Activated CD4-positive, alpha-beta memory T cell treated with anti-CD3 and anti-CD28 coated beads, Interleukin-2, amount 10 ng/mL, durations not matched to agents 7 days and 5 days (primary cell): ENCODE data around the gene SLC24A3. TPM values are rescaled to one million over a fixed set of nuclear protein-coding genes. Genes with fewer than 3 reads are reported as not detected.

ENCODE experiments used
- CTCF ChIA-PET: fragments of 350-600 bp; sonication (Branson Sonifier 250); formaldehyde crosslinking; loops from one replicate; lab custom pipeline; 2021; ENCODE audit warnings: antibody characterized with exemption, inconsistent platforms; lab: Charles Lee
- POLR2A ChIA-PET: fragments of 350-600 bp; sonication (Branson Sonifier 250); formaldehyde crosslinking; loops from one replicate; lab custom pipeline; 2021; ENCODE audit warnings: antibody characterized with exemption; lab: Charles Lee
- DNase-seq: peaks from one replicate; pipeline ENCODE4 v3.0.0-alpha.2; 2020
- H3K27ac Mint-ChIP-seq: one replicate; pipeline ENCODE4 v1.8.0; 2021; ENCODE audit warnings: mild to moderate bottlenecking, mixed read lengths
- H3K27me3 Mint-ChIP-seq: one replicate; pipeline ENCODE4 v1.8.0; 2021; ENCODE audit warnings: mixed read lengths
- H3K36me3 Mint-ChIP-seq: one replicate; pipeline ENCODE4 v1.8.0; 2021; ENCODE audit warnings: low read depth, mixed read lengths
- H3K4me1 Mint-ChIP-seq: one replicate; pipeline ENCODE4 v1.8.0; 2021; ENCODE audit warnings: mixed read lengths
- H3K4me3 Mint-ChIP-seq: one replicate; pipeline ENCODE4 v1.8.0; 2021; ENCODE audit warnings: mild to moderate bottlenecking, mixed read lengths
- H3K9me3 Mint-ChIP-seq: one replicate; pipeline ENCODE4 v1.8.0; 2021; ENCODE audit warnings: mixed read lengths
- total RNA-seq, 2 experiments: library from RNA; stranded (reverse); gene quantifications; one replicate each; pipeline ENCODE4 v1.2.3, GENCODE V29; 2021

SLC24A3 gene
- total RNA-seq, 2 experiments from 2014 or later = not detected

- Mint-ChIP-seq H3K4me3 (no peak overlapping the region), H3K4me1 (no peaks in the 10 kb centered on the region), H3K36me3 (no peaks in the 10 kb centered on the region), H3K27ac (no peak overlapping the region), H3K9me3 (no peaks in the 10 kb centered on the region), H3K27me3 (no peaks in the 10 kb centered on the region)
- CTCF ChIA-PET = no interaction called here
- DNase-seq = no peak
- POLR2A ChIA-PET = no interaction called here
Observed at GRCh38 chr20:19308146-19308545, 95.7 kb downstream of the SLC24A3 start.

- ChIA-PET POLR2A (no interaction called here), CTCF (no interaction called here)
- no peak overlapping the region for H3K27ac Mint-ChIP-seq
- no peak for DNase-seq
- H3K9me3 Mint-ChIP-seq = no peaks in the 10 kb centered on the region
- H3K4me3 Mint-ChIP-seq = no peak overlapping the region
- H3K36me3 Mint-ChIP-seq = no peaks in the 10 kb centered on the region
- H3K4me1 Mint-ChIP-seq = no peaks in the 10 kb centered on the region
- no peaks in the 10 kb centered on the region for H3K27me3 Mint-ChIP-seq
Observed at GRCh38 chr20:19310541-19310940, 98.1 kb downstream of the SLC24A3 start.

DNA sequence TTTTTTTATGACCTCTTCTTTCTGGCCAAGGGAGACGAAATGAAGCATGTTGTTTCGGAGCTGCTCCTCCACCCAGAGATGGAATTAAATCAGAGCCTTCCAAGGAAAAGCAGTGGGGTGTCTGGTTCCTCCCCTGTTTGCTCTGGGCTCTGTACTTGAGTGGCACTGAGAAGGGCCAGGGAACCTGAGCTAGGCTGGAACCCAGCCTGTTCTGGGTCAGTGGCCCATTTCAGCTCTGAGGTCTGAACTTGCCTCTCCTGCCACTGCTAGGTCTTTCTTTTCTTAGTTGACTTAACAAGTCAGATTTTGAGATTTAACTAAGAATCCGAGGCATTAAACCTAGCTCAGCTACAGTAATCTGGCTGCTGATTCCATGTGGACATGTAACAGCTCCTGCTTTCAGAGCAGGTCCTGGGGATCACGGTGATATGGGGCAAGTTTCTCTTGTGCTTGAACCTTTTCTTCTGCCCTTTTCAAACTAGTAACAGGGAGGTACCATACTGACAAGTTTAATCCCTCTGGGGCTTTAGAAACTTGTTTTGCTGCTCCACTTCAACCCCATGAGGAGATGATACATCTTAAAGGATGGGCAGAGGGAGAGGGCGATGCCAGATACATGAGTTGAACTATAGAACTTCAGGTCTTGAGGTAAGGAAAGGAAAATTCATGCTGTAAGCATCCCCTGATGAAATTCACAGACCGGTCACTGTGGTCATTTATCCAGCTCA, 101.1 kb downstream of the SLC24A3 start:
- Mint-ChIP-seq H3K9me3 (no peaks in the 10 kb centered on the region), H3K27ac (no peak overlapping the region), H3K36me3 (no peaks in the 10 kb centered on the region), H3K4me1 (no peaks in the 10 kb centered on the region), H3K4me3 (no peak overlapping the region), H3K27me3 (no peaks in the 10 kb centered on the region)
- no peak for DNase-seq
- ChIA-PET CTCF (no interaction called here), POLR2A (no interaction called here)

- Mint-ChIP-seq H3K4me3 (no peak overlapping the region), H3K36me3 (no peaks in the 10 kb centered on the region), H3K9me3 (no peaks in the 10 kb centered on the region), H3K27me3 (no peaks in the 10 kb centered on the region), H3K4me1 (no peaks in the 10 kb centered on the region), H3K27ac (no peak overlapping the region)
- POLR2A ChIA-PET = no interaction called here
- DNase-seq = no peak
- CTCF ChIA-PET = no interaction called here
Observed at GRCh38 chr20:19314621-19315020, 102.2 kb downstream of the SLC24A3 start.

DNA sequence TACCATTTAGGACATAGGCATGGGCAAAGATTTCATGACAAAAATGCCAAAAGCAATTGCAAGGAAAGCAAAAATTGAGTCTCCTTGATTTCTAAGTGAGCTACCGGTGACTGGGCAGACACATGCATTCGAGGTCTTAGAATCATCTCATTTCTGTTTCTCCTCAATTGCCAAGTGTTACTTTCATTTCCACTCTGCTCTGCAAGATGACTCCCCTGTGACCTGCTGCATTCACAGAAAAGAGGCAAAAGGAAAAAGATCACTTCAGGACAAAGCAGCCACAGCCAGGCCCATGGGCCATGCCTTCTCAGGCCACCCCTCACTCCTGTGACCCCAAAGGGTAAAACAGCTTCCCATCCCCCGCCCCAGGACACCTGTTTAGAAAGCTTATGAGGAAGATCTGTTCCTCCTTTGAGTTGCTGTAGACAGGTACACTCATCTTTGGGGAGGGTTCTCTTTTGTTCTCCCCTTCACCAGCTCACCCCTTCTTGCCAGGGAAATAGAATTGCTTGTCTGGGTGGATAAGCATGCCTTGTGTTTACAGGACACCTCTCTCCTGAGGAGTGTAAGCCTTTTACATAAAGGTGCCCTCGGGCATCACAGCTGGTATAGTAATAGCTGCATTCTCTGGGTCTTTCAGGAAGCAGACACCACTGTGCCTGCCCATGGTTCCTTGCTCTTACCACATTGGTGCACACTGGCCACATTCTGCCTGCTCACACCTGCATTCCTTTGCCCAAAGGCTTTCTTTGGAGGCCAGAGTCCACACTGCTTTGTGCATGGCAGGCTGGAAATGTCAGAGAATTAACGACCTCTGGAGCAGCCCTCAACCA, 105.0 kb downstream of the SLC24A3 start:
- ChIA-PET CTCF (no interaction called here), POLR2A (no interaction called here)
- H3K9me3 Mint-ChIP-seq = no peaks in the 10 kb centered on the region
- H3K27ac Mint-ChIP-seq = no peak overlapping the region
- no peak for DNase-seq
- no peak overlapping the region for H3K4me3 Mint-ChIP-seq
- H3K4me1 Mint-ChIP-seq = no peaks in the 10 kb centered on the region
- no peaks in the 10 kb centered on the region for H3K27me3 Mint-ChIP-seq
- H3K36me3 Mint-ChIP-seq = no peaks in the 10 kb centered on the region

- no peak for DNase-seq
- ChIA-PET POLR2A (no interaction called here), CTCF (no interaction called here)
- no peaks in the 10 kb centered on the region for H3K27me3 Mint-ChIP-seq
- H3K4me1 Mint-ChIP-seq = no peaks in the 10 kb centered on the region
- no peaks in the 10 kb centered on the region for H3K9me3 Mint-ChIP-seq
- no peak overlapping the region for H3K27ac Mint-ChIP-seq
- no peaks in the 10 kb centered on the region for H3K36me3 Mint-ChIP-seq
- H3K4me3 Mint-ChIP-seq = no peak overlapping the region
Observed at GRCh38 chr20:19318610-19319009, 106.2 kb downstream of the SLC24A3 start.

GRCh38 chr20:19320005-19320404, 107.6 kb downstream of the SLC24A3 start:
- POLR2A ChIA-PET = no interaction called here
- DNase-seq = no peak
- no peak overlapping the region for H3K27ac Mint-ChIP-seq
- CTCF ChIA-PET = no interaction called here
- no peaks in the 10 kb centered on the region for H3K27me3 Mint-ChIP-seq
- H3K4me3 Mint-ChIP-seq = no peak overlapping the region
- H3K9me3 Mint-ChIP-seq = no peaks in the 10 kb centered on the region
- H3K36me3 Mint-ChIP-seq = no peaks in the 10 kb centered on the region
- no peaks in the 10 kb centered on the region for H3K4me1 Mint-ChIP-seq

DNA sequence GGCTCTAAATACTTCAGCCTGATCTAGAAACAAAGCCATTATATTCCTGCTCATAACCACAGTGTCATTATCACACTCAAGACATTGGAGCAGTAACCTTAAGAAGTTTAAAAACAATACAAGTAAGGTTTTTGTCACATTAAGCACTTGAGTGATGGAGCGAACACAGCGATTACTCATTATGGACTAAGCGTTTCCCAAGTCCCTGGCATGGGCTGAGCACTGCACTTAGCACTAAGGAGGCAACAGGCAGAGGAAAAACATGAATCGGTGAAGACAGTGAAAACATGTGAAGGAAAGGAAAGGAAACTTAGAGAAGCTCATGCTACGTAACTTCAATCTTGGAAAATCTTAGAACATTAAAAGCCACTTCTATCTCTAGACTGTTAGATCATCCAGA, 108.7 kb downstream of the SLC24A3 start:
- DNase-seq = no peak
- Mint-ChIP-seq H3K27ac (no peak overlapping the region), H3K4me1 (no peaks in the 10 kb centered on the region), H3K27me3 (no peaks in the 10 kb centered on the region), H3K9me3 (no peaks in the 10 kb centered on the region), H3K36me3 (no peaks in the 10 kb centered on the region), H3K4me3 (no peak overlapping the region)
- CTCF ChIA-PET = no interaction called here
- POLR2A ChIA-PET = no interaction called here

DNA sequence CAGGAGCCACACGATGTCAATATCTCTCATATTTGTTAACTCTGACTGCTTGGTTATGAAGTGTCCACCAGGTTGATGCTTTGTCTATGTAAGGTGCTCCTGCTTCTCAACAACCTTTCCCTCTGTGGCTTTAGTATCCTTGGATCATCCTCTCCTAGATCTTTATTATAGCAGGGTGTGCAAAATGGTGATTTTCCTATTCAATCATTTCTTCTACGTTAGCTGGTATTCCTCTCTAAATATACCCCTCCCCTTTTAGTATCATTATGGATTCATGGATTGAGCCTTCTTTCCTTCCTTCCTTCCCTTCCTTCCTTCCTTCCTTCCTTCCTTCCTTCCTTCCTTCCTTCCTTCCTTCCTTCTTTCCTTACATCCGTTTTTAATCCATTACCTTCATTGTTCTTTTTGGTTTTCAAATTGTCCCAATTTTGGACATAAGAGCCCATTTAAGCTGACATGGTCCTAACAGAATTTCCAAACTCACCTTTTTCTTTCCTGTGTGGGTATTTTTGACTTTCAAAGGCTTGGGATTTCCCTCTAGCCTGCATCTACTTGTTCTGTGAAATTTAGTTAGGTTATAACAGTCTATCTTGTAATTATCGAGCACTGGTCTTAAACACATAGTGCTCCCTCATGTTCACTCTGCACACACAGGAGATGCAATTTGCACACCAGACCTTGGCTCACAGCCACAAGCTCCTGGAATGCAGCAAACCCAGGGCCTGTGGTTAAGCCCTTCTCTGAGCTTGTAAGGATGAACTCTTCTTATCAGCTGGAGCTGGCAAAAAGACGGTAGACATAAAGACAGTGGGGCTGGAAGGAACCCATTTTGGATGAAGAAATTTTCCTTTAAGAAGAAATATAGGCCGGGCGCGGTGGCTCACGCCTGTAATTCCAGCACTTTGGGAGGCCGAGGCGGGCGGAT, 109.9 kb downstream of the SLC24A3 start:
- H3K4me1 Mint-ChIP-seq = no peaks in the 10 kb centered on the region

GRCh38 chr20:19327401-19327800, 115.0 kb downstream of the SLC24A3 start:
- POLR2A ChIA-PET = no interaction called here
- CTCF ChIA-PET = no interaction called here
- Mint-ChIP-seq H3K36me3 (no peaks in the 10 kb centered on the region), H3K9me3 (peaks cover 2% of the 10 kb centered on the region), H3K4me3 (no peak overlapping the region), H3K27ac (no peak overlapping the region), H3K27me3 (no peaks in the 10 kb centered on the region), H3K4me1 (no peaks in the 10 kb centered on the region)
- no peak for DNase-seq

More for the DNA sequence above, 109.9 kb downstream of the SLC24A3 start:
- H3K36me3 Mint-ChIP-seq = no peaks in the 10 kb centered on the region
- H3K27ac Mint-ChIP-seq = no peak overlapping the region
- peaks cover 2% of the 10 kb centered on the region for H3K9me3 Mint-ChIP-seq
- CTCF ChIA-PET = no interaction called here
- POLR2A ChIA-PET = no interaction called here
- H3K4me3 Mint-ChIP-seq = no peak overlapping the region
- DNase-seq = no peak
- no peaks in the 10 kb centered on the region for H3K27me3 Mint-ChIP-seq

DNA sequence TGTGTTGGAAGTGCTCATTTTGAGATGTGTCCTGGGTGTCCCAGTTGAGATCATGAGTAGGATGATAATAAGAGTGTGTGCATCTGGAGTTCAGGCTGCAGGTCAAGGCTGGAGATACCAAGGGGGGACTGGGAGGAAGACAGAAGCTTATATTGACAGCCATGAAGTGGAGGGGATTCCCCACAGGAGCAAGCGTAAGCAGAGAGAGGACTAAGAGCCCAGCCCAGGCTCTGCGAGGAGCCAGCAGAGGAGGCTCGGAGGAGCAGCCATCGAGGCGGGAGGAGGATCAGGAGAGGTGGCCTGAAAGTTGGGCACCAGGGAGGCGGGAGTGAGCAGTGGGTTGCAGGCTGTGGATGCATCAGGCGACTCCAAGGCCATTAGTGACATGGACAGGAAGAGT, 116.2 kb downstream of the SLC24A3 start:
- H3K9me3 Mint-ChIP-seq = peaks cover 2% of the 10 kb centered on the region
- H3K36me3 Mint-ChIP-seq = no peaks in the 10 kb centered on the region
- H3K27ac Mint-ChIP-seq = no peak overlapping the region
- DNase-seq = no peak
- CTCF ChIA-PET = no interaction called here
- no peak overlapping the region for H3K4me3 Mint-ChIP-seq
- H3K27me3 Mint-ChIP-seq = no peaks in the 10 kb centered on the region
- POLR2A ChIA-PET = no interaction called here
- no peaks in the 10 kb centered on the region for H3K4me1 Mint-ChIP-seq

GRCh38 chr20:19330038-19330437, 117.6 kb downstream of the SLC24A3 start:
- POLR2A ChIA-PET = no interaction called here
- no peak for DNase-seq
- H3K9me3 Mint-ChIP-seq = peaks cover 2% of the 10 kb centered on the region
- H3K4me3 Mint-ChIP-seq = no peak overlapping the region
- CTCF ChIA-PET = no interaction called here
- H3K27me3 Mint-ChIP-seq = no peaks in the 10 kb centered on the region
- H3K4me1 Mint-ChIP-seq = no peaks in the 10 kb centered on the region
- no peak overlapping the region for H3K27ac Mint-ChIP-seq
- H3K36me3 Mint-ChIP-seq = no peaks in the 10 kb centered on the region

DNA sequence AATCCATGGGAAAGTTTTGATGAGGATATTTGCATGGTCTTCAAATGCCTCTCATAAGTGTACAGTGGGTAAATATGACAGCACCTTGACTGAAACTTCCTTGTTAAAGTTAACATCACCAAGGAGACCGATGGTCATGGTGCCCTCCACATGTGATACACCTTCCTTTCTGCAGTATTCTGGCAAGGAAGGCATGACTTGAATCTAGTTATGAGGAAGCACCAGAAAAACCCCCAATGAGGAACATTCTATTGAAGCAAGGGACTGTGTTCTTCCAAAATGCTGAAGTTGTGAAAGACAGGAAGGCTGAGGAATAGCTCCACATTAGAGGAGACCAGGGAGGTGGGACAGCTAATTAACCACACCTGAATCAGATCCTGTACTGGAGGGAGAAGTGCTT, 118.3 kb downstream of the SLC24A3 start:
- H3K4me1 Mint-ChIP-seq = no peaks in the 10 kb centered on the region
- peaks cover 2% of the 10 kb centered on the region for H3K9me3 Mint-ChIP-seq
- no peak overlapping the region for H3K27ac Mint-ChIP-seq

More for the DNA sequence above, 118.3 kb downstream of the SLC24A3 start:
- Mint-ChIP-seq H3K27me3 (no peaks in the 10 kb centered on the region), H3K4me3 (no peak overlapping the region), H3K36me3 (no peaks in the 10 kb centered on the region)
- CTCF ChIA-PET = no interaction called here
- no peak for DNase-seq
- POLR2A ChIA-PET = no interaction called here
